Uterus (tissue), 2 donors: ENCODE measurements around the gene AOC3.

ENCODE experiments used
- POLR2A ChIP-seq, 2 donors: fragments of 450-650 bp; IDR thresholded peaks; one replicate each; pipeline ENCODE4 v1.6.1; 2016; ENCODE audit warnings: antibody characterized with exemption in 2 of 2, mild to moderate bottlenecking in 1 of 2, moderate library complexity in 1 of 2
- TF ChIP-seq, protein P1 (sequence below), 4 experiments: fragments of 200-600 bp in 2 of 4; fragments of 450-650 bp in 2 of 4; sonication (generic) in 2 of 4; IDR thresholded peaks; one replicate each; pipeline ENCODE4 v1.5.1; 2016 to 2019; ENCODE audit warnings: antibody characterized with exemption in 4 of 4, mild to moderate bottlenecking in 2 of 4, moderate library complexity in 1 of 4

DNA sequence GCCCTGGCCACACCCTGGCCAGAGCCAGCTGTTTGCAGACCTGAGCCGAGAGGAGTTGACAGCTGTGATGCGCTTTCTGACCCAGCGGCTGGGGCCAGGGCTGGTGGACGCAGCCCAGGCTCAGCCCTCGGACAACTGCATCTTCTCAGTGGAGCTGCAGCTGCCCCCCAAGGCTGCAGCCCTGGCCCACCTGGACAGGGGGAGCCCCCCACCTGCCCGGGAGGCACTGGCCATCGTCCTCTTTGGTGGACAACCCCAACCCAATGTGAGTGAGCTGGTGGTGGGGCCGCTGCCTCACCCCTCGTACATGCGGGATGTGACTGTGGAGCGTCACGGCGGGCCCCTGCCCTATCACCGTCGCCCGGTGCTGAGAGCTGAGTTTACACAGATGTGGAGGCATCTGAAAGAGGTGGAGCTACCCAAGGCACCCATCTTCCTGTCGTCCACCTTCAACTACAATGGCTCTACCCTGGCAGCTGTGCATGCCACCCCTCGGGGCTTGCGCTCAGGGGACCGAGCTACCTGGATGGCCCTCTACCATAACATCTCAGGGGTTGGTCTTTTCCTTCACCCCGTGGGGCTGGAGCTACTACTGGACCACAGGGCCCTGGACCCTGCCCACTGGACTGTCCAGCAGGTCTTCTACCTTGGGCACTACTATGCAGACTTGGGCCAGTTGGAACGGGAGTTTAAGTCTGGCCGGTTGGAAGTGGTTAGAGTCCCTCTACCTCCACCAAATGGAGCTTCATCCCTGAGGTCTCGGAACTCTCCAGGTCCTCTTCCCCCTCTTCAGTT is 6.0 kb upstream of the AOC3 start:
- TF ChIP-seq, protein P1, sequence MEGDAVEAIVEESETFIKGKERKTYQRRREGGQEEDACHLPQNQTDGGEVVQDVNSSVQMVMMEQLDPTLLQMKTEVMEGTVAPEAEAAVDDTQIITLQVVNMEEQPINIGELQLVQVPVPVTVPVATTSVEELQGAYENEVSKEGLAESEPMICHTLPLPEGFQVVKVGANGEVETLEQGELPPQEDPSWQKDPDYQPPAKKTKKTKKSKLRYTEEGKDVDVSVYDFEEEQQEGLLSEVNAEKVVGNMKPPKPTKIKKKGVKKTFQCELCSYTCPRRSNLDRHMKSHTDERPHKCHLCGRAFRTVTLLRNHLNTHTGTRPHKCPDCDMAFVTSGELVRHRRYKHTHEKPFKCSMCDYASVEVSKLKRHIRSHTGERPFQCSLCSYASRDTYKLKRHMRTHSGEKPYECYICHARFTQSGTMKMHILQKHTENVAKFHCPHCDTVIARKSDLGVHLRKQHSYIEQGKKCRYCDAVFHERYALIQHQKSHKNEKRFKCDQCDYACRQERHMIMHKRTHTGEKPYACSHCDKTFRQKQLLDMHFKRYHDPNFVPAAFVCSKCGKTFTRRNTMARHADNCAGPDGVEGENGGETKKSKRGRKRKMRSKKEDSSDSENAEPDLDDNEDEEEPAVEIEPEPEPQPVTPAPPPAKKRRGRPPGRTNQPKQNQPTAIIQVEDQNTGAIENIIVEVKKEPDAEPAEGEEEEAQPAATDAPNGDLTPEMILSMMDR (IDR thresholded peaks at IDR 0.05): no peak
- TF ChIP-seq POLR2A (IDR thresholded peaks at IDR 0.05): no peak
